DOHH2 (cell line): ENCODE results near the gene PPP1R1B.

Source experiments
- H3F3A ChIP-seq: fragments of 200-600 bp; sonication (generic), shearing (Covaris generic); 2 replicates; pipeline ENCODE4 v1.6.0; 2016; ENCODE audit warnings: antibody characterized with exemption, mild to moderate bottlenecking; ENCODE audit not compliant: control insufficient read depth, insufficient read depth
- H3K27ac ChIP-seq: fragments of 200-600 bp; sonication (generic); 2 replicates; pipeline ENCODE4 v1.5.1; 2014; ENCODE audit warnings: low read depth, mild to moderate bottlenecking, low read length, moderate library complexity
- H3K27me3 ChIP-seq: fragments of 200-600 bp; sonication (generic); 2 replicates; pipeline ENCODE4 v1.6.1; 2014; ENCODE audit warnings: mild to moderate bottlenecking, low read length, mixed read lengths; ENCODE audit not compliant: control insufficient read depth
- H3K36me3 ChIP-seq: fragments of 200-600 bp; sonication (generic); 2 replicates; pipeline ENCODE4 v1.6.1; 2014; ENCODE audit warnings: mild to moderate bottlenecking, low read length, moderate library complexity, mixed read lengths; ENCODE audit not compliant: control insufficient read depth
- H3K4me1 ChIP-seq: fragments of 200-600 bp; sonication (generic); 2 replicates; pipeline ENCODE4 v1.6.1; 2014; ENCODE audit warnings: mild to moderate bottlenecking, low read length, mixed read lengths; ENCODE audit not compliant: control insufficient read depth
- H3K4me2 ChIP-seq: fragments of 200-600 bp; sonication (generic); 2 replicates; pipeline ENCODE4 v1.6.0; 2014; ENCODE audit warnings: mild to moderate bottlenecking, low read length, moderate library complexity
- H3K4me3 ChIP-seq: fragments of 200-600 bp; sonication (generic); 2 replicates; pipeline ENCODE4 v1.5.1; 2014; ENCODE audit warnings: mild to moderate bottlenecking, low read length, mixed read lengths
- H3K79me2 ChIP-seq: fragments of 200-600 bp; sonication (generic); 2 replicates; pipeline ENCODE4 v1.6.1; 2014; ENCODE audit warnings: mild to moderate bottlenecking, low read length, mixed read lengths; ENCODE audit not compliant: control insufficient read depth
- H3K9me2 ChIP-seq: fragments of 200-600 bp; sonication (generic); replicated peaks from 2 replicates; pipeline ENCODE4 v1.6.1; 2014; ENCODE audit warnings: mild to moderate bottlenecking, low read length, mixed read lengths; ENCODE audit not compliant: control insufficient read depth
- H3K9me3 ChIP-seq: fragments of 200-600 bp; sonication (generic); 2 replicates; pipeline ENCODE4 v1.6.1; 2014; ENCODE audit warnings: antibody characterized with exemption, low read length, mixed read lengths; ENCODE audit not compliant: control insufficient read depth, insufficient read depth
- H4K20me1 ChIP-seq: fragments of 200-600 bp; sonication (generic); 2 replicates; pipeline ENCODE4 v1.6.0; 2014; ENCODE audit warnings: low read depth, mild to moderate bottlenecking, antibody characterized with exemption, low read length, moderate library complexity; ENCODE audit not compliant: control insufficient read depth, insufficient read depth
- CTCF ChIP-seq: fragments of 200-600 bp; sonication (generic); IDR thresholded peaks from one replicate; pipeline ENCODE4 v1.5.1; 2014; ENCODE audit warnings: antibody characterized with exemption, mild to moderate bottlenecking, low read depth, low read length; ENCODE audit not compliant: poor library complexity, severe bottlenecking
- EZH2phosphoT487 ChIP-seq: fragments of 200-600 bp; sonication (generic); IDR thresholded peaks from 2 replicates; pipeline ENCODE4 v1.6.1; 2017; ENCODE audit warnings: borderline replicate concordance, mild to moderate bottlenecking, antibody characterized with exemption, low read length, moderate library complexity, mixed read lengths

The PPP1R1B gene

GRCh38 chr17:39625198-39625785, 1.5 kb upstream of the PPP1R1B start:
- H3K27ac ChIP-seq, result no peak overlapping the region
- H3K4me3 ChIP-seq, result no peak overlapping the region
- peaks cover 19% of the 10 kb centered on the region for H3K27me3 ChIP-seq
- H3K36me3 ChIP-seq, result no peaks in the 10 kb centered on the region
- H3F3A ChIP-seq, result no peaks in the 10 kb centered on the region
- H3K79me2 ChIP-seq, result no peaks in the 10 kb centered on the region
- no peak overlapping the region for H3K4me2 ChIP-seq
- peaks cover 21% of the 10 kb centered on the region for H3K4me1 ChIP-seq
- no peaks in the 10 kb centered on the region for H3K9me3 ChIP-seq
- no peaks in the 10 kb centered on the region for H4K20me1 ChIP-seq
- no peaks in the 10 kb centered on the region for H3K9me2 ChIP-seq
- TF ChIP-seq CTCF (no peak), EZH2phosphoT487 (no peak)

- no peaks in the 10 kb centered on the region for H3K9me3 ChIP-seq
- no peaks in the 10 kb centered on the region for H3F3A ChIP-seq
- H3K4me3 ChIP-seq, result no peak overlapping the region
- peaks cover 19% of the 10 kb centered on the region for H3K27me3 ChIP-seq
- H3K36me3 ChIP-seq, result no peaks in the 10 kb centered on the region
- no peak overlapping the region for H3K27ac ChIP-seq
- no peak overlapping the region for H3K4me2 ChIP-seq
- H3K79me2 ChIP-seq, result no peaks in the 10 kb centered on the region
- no peaks in the 10 kb centered on the region for H4K20me1 ChIP-seq
- no peak for TF ChIP-seq EZH2phosphoT487
- TF ChIP-seq CTCF, result no peak
- H3K9me2 ChIP-seq, result no peaks in the 10 kb centered on the region
- H3K4me1 ChIP-seq, result peaks cover 18% of the 10 kb centered on the region
These were observed 427 bp downstream of the PPP1R1B start for GRCh38 chr17:39627047-39627711.

- Histone ChIP-seq H3K4me3 (no peak overlapping the region), H4K20me1 (no peaks in the 10 kb centered on the region), H3K9me3 (no peaks in the 10 kb centered on the region), H3K4me1 (peaks cover 11% of the 10 kb centered on the region), H3K27ac (no peak overlapping the region), H3K9me2 (no peaks in the 10 kb centered on the region), H3K79me2 (no peaks in the 10 kb centered on the region), H3K4me2 (no peak overlapping the region), H3K36me3 (no peaks in the 10 kb centered on the region), H3K27me3 (peaks cover 19% of the 10 kb centered on the region), H3F3A (no peaks in the 10 kb centered on the region)
- TF ChIP-seq CTCF (no peak), EZH2phosphoT487 (no peak)
These were observed 1.2 kb downstream of the PPP1R1B start for GRCh38 chr17:39627712-39628516.
